Measurements from ENCODE around the gene CSF3. TPM values are rescaled to one million over a fixed set of nuclear protein-coding genes. Genes with fewer than 3 reads are reported as not detected.

The CSF3 gene
- total and polyA plus RNA-seq, 2 of the 13 experiments (the other 11 are each of a cell fraction or from before 2014, with no cell fraction given) = 0.09 TPM; not detected in 1

DNA sequence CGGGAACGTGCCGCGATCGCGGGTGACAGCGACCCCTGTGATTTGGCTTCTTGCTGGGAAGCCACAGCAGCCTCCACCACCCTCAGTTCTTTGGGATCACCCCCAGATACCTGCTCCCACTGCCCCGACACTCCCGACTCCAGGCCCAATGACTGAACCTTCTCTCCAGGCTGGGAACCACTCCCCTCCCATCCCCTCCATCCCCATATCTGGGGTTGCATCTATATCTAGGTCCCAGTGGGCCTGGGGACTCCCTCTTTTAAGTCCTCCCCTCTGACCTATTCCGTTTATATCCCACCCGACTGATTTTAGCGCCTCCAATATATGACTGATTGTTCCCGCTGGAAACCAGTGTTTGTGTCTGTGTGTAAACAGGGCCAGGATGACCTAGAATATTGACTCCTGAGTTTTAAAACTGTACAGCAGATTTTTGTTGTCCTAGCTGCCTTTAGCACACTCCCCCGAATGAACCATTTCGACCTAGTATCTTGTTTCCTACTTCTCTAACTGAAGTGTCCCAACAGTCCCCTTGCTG lies 34.0 kb upstream of the CSF3 start (continued):
- TF ChIP-seq, protein P1, sequence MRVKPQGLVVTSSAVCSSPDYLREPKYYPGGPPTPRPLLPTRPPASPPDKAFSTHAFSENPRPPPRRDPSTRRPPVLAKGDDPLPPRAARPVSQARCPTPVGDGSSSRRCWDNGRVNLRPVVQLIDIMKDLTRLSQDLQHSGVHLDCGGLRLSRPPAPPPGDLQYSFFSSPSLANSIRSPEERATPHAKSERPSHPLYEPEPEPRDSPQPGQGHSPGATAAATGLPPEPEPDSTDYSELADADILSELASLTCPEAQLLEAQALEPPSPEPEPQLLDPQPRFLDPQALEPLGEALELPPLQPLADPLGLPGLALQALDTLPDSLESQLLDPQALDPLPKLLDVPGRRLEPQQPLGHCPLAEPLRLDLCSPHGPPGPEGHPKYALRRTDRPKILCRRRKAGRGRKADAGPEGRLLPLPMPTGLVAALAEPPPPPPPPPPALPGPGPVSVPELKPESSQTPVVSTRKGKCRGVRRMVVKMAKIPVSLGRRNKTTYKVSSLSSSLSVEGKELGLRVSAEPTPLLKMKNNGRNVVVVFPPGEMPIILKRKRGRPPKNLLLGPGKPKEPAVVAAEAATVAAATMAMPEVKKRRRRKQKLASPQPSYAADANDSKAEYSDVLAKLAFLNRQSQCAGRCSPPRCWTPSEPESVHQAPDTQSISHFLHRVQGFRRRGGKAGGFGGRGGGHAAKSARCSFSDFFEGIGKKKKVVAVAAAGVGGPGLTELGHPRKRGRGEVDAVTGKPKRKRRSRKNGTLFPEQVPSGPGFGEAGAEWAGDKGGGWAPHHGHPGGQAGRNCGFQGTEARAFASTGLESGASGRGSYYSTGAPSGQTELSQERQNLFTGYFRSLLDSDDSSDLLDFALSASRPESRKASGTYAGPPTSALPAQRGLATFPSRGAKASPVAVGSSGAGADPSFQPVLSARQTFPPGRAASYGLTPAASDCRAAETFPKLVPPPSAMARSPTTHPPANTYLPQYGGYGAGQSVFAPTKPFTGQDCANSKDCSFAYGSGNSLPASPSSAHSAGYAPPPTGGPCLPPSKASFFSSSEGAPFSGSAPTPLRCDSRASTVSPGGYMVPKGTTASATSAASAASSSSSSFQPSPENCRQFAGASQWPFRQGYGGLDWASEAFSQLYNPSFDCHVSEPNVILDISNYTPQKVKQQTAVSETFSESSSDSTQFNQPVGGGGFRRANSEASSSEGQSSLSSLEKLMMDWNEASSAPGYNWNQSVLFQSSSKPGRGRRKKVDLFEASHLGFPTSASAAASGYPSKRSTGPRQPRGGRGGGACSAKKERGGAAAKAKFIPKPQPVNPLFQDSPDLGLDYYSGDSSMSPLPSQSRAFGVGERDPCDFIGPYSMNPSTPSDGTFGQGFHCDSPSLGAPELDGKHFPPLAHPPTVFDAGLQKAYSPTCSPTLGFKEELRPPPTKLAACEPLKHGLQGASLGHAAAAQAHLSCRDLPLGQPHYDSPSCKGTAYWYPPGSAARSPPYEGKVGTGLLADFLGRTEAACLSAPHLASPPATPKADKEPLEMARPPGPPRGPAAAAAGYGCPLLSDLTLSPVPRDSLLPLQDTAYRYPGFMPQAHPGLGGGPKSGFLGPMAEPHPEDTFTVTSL (CRISPR knock-in tag; IDR thresholded peaks at IDR 0.05; ENCODE audit: borderline replicate concordance) = no peak; the same call in 1 of the 2 replicates
- TF ChIP-seq ZNF234 (CRISPR knock-in tag; conservative IDR thresholded peaks at IDR 0.05) (no peak), ESRRA (CRISPR knock-in tag; IDR thresholded peaks at IDR 0.05; ENCODE audit: low read depth) (no peak), ZNF782 (CRISPR knock-in tag; IDR thresholded peaks at IDR 0.05; ENCODE audit: borderline replicate concordance) (no peak), TCF7L2 (IDR thresholded peaks at IDR 0.05; ENCODE audit: low read depth, low read length) (no peak), ZNF674 (CRISPR knock-in tag; IDR thresholded peaks at IDR 0.05; ENCODE audit: low read depth) (no peak), ZNF598 (CRISPR knock-in tag; IDR thresholded peaks at IDR 0.05; ENCODE audit: borderline replicate concordance) (0 out of 2 replicates have a peak, but pooled peaks have one; percentile 8), TBL1XR1 (IDR thresholded peaks at IDR 0.05; ENCODE audit: borderline replicate concordance, low read length, partially characterized antibody) (no peak), FLYWCH1 (CRISPR knock-in tag; IDR thresholded peaks at IDR 0.05) (no peak), KAT8 (CRISPR knock-in tag; IDR thresholded peaks at IDR 0.05) (no peak), ZNF672 (CRISPR knock-in tag; IDR thresholded peaks at IDR 0.05) (0 out of 2 replicates have a peak, but pooled peaks have one; percentile 13), ZNF253 (CRISPR knock-in tag; IDR thresholded peaks at IDR 0.05; ENCODE audit: borderline replicate concordance) (no peak)
- TF ChIP-seq, protein P2, sequence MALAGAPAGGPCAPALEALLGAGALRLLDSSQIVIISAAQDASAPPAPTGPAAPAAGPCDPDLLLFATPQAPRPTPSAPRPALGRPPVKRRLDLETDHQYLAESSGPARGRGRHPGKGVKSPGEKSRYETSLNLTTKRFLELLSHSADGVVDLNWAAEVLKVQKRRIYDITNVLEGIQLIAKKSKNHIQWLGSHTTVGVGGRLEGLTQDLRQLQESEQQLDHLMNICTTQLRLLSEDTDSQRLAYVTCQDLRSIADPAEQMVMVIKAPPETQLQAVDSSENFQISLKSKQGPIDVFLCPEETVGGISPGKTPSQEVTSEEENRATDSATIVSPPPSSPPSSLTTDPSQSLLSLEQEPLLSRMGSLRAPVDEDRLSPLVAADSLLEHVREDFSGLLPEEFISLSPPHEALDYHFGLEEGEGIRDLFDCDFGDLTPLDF (CRISPR knock-in tag; IDR thresholded peaks at IDR 0.05) = 0 out of 2 replicates have a peak, but pooled peaks have one; percentile 6
- TF ChIP-seq, protein P3, sequence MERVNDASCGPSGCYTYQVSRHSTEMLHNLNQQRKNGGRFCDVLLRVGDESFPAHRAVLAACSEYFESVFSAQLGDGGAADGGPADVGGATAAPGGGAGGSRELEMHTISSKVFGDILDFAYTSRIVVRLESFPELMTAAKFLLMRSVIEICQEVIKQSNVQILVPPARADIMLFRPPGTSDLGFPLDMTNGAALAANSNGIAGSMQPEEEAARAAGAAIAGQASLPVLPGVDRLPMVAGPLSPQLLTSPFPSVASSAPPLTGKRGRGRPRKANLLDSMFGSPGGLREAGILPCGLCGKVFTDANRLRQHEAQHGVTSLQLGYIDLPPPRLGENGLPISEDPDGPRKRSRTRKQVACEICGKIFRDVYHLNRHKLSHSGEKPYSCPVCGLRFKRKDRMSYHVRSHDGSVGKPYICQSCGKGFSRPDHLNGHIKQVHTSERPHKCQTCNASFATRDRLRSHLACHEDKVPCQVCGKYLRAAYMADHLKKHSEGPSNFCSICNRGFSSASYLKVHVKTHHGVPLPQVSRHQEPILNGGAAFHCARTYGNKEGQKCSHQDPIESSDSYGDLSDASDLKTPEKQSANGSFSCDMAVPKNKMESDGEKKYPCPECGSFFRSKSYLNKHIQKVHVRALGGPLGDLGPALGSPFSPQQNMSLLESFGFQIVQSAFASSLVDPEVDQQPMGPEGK (CRISPR knock-in tag; IDR thresholded peaks at IDR 0.05) = no peak
- TF ChIP-seq, protein P4, sequence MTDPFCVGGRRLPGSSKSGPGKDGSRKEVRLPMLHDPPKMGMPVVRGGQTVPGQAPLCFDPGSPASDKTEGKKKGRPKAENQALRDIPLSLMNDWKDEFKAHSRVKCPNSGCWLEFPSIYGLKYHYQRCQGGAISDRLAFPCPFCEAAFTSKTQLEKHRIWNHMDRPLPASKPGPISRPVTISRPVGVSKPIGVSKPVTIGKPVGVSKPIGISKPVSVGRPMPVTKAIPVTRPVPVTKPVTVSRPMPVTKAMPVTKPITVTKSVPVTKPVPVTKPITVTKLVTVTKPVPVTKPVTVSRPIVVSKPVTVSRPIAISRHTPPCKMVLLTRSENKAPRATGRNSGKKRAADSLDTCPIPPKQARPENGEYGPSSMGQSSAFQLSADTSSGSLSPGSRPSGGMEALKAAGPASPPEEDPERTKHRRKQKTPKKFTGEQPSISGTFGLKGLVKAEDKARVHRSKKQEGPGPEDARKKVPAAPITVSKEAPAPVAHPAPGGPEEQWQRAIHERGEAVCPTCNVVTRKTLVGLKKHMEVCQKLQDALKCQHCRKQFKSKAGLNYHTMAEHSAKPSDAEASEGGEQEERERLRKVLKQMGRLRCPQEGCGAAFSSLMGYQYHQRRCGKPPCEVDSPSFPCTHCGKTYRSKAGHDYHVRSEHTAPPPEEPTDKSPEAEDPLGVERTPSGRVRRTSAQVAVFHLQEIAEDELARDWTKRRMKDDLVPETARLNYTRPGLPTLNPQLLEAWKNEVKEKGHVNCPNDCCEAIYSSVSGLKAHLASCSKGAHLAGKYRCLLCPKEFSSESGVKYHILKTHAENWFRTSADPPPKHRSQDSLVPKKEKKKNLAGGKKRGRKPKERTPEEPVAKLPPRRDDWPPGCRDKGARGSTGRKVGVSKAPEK (CRISPR knock-in tag; IDR thresholded peaks at IDR 0.05; ENCODE audit: borderline replicate concordance) = no peak; the same call in 1 of the 2 replicates

Measured in HepG2 (cell line).